Colonic mucosa (tissue), 4 donors: ENCODE measurements around the gene FGR. TPM values are rescaled to one million over a fixed set of nuclear protein-coding genes. Genes with fewer than 3 reads are reported as not detected.
A peak's percentile ranks its signal among the peaks of the same experiment; 100 is the strongest.

ENCODE experiments used
- DNase-seq: peaks from one replicate; pipeline ENCODE4 v3.0.0-alpha.2; 2020
- H3K27ac ChIP-seq: fragments of 200-600 bp; one replicate; pipeline ENCODE4 v1.8.0; 2021
- H3K27me3 ChIP-seq: fragments of 200-600 bp; one replicate; pipeline ENCODE4 v1.8.0; 2021
- H3K36me3 ChIP-seq: fragments of 200-600 bp; one replicate; pipeline ENCODE4 v1.8.0; 2021
- H3K4me1 ChIP-seq: fragments of 200-600 bp; one replicate; pipeline ENCODE4 v1.8.0; 2021; ENCODE audit warnings: mild to moderate bottlenecking
- H3K4me3 ChIP-seq: fragments of 200-600 bp; one replicate; pipeline ENCODE4 v1.8.0; 2021
- H3K9ac ChIP-seq, 2 donors: one replicate each; pipeline ENCODE4 v1.7.0; 2013; ENCODE audit warnings: control low read depth in 2 of 2, low read depth in 2 of 2, low read length in 2 of 2
- H3K9me3 ChIP-seq: fragments of 200-600 bp; one replicate; pipeline ENCODE4 v1.8.0; 2021
- intact Hi-C: fragments of 100-400 bp; cut with DNase I; formaldehyde crosslinking; loops from one replicate; pipeline ENCODE4 v1.14.1; 2022
- total RNA-seq, 2 donors: library from RNA; stranded (reverse); fragmentation: NEBNext Ultra II Directional in 1 of 2; extraction: Animal tissue kit (Norgen Biotek cat#: 25700) in 1 of 2; gene quantifications; one replicate each; pipeline ENCODE4 v1.2.1, GENCODE V29; 2021
- TF ChIP-seq, protein P1 (sequence below): fragments of 200-600 bp; IDR thresholded peaks from one replicate; pipeline ENCODE4 v1.8.0; 2022; ENCODE audit warnings: antibody characterized with exemption, mild to moderate bottlenecking
- donor health status: healthy.
- donor health status: DM: no; HTN: no; CAD: no.
- donor health status: DM: no; HTN: no; CAD: no.

FGR gene
- total RNA-seq, 2 donors from 2014 or later = 1.4 to 2.0 TPM

DNA sequence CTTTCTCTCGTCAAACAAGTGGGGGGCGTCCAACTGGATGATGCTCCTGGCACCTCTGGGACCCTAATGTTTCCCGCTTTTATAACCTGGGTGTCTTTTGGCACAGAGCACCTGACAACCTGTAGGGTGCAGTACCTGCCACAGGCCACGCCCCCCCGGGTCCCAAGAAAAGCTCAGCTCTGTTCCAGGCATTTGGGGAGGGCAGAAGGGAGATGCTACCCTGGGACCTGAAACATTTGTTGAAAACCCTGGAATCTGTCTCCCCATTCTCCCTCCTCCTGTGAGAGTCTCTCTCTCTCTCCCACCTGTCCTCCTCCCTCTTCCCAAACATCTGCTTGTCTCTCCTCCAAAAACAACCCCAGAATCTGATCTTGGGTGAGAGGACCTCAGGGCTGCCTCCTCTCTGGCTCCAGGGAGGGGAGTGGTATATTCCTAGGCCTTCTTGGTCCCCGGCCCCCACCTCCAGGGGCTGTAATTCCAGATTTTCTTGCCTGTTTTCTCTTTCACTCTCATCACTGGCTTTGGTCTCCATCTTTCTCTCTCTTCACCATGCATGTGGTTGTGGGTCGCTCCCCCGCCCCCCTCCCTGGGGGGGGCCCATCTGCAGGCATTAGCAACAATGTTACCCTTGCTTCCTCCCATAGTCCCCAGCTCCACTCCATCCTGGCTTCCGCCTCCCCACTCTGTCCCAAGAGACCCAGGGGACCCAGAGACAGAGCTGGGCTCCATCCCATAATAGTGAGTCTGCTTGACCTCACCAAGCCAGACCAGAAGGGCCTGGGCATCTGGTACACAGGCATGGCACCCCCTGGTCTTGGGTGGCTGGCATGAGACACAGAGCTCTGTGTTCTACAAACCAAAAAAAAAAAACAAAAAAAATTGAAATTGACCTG is 35.1 kb downstream of the FGR start:
- Histone ChIP-seq H3K27ac (peak overlapping the region; percentile 66), H3K4me1 (peaks cover 5% of the 10 kb centered on the region), H3K36me3 (no peaks in the 10 kb centered on the region), H3K4me3 (no peak overlapping the region), H3K27me3 (no peaks in the 10 kb centered on the region), H3K9me3 (no peaks in the 10 kb centered on the region), H3K9ac (peak overlapping the region in 1 of 2 donors; percentile 12)
- TF ChIP-seq, protein P1, sequence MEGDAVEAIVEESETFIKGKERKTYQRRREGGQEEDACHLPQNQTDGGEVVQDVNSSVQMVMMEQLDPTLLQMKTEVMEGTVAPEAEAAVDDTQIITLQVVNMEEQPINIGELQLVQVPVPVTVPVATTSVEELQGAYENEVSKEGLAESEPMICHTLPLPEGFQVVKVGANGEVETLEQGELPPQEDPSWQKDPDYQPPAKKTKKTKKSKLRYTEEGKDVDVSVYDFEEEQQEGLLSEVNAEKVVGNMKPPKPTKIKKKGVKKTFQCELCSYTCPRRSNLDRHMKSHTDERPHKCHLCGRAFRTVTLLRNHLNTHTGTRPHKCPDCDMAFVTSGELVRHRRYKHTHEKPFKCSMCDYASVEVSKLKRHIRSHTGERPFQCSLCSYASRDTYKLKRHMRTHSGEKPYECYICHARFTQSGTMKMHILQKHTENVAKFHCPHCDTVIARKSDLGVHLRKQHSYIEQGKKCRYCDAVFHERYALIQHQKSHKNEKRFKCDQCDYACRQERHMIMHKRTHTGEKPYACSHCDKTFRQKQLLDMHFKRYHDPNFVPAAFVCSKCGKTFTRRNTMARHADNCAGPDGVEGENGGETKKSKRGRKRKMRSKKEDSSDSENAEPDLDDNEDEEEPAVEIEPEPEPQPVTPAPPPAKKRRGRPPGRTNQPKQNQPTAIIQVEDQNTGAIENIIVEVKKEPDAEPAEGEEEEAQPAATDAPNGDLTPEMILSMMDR = no peak
- DNase-seq = no peak
- intact Hi-C loops = loop anchor here (10.0 kb wide), 1 partner anchor 295 kb away; no protein-coding TSS in a partner anchor

DNA sequence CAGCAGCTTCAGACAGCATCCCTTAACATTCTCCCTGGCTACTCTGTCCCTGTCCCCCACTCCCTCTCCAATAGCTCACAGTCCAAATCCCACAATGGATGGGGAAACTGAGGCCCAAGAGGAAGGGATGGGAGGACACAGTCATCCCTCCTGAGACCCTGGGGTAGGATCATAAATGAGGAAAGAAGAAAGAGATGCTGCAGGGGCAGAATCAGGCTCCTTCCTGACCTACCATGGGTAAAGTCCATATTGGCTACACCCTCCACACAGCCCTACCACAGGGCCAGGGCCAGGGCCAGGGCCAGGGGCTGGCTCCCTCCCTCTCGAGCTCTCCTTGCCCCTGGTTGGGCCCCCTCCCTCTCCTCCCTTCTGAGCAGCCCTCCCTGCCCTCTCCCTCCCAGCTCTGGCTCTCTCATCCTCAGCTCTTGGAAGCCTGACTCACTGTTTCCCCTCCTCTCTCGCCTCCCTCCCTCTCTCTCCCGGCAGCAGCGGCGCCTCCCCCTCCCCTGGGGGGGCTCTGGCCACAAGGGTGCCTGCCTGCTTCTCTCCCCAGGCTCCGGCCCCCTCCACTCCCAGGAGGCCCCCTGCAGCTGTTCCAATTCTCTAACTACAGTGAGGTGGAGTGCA is 36.0 kb downstream of the FGR start:
- Histone ChIP-seq H3K27me3 (no peaks in the 10 kb centered on the region), H3K4me1 (peaks cover 5% of the 10 kb centered on the region), H3K9ac (peak overlapping the region; percentile 19 to 44), H3K27ac (peak overlapping the region; percentile 66), H3K4me3 (no peak overlapping the region), H3K9me3 (no peaks in the 10 kb centered on the region), H3K36me3 (no peaks in the 10 kb centered on the region)
- peak; percentile 46 for DNase-seq
- intact Hi-C loops = no loop called here
- TF ChIP-seq, protein P1 = no peak

DNA sequence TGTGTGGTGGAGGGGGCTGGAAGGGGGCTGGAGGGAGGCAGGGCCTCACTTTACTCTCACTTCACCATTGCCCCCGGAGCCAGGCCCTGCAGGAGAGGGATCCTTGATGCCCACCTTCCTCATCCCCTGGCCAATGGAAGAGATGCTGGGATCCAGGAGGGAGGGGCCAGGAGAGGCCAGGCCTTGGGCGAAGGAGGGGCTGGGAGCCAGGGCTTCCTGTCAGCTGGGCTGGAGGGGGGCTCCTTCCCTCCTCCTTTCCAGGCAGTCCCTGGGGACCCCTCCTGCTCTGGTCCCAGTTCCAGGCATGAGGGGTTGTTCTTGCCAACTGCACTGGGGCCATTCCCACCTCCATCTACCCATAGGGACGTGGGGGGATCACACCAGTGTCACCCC is 36.7 kb downstream of the FGR start:
- no peak for DNase-seq
- intact Hi-C loops = no loop called here
- TF ChIP-seq, protein P1 = no peak
- no peak overlapping the region for H3K27ac ChIP-seq
- H3K4me1 ChIP-seq = peaks cover 5% of the 10 kb centered on the region
- no peaks in the 10 kb centered on the region for H3K9me3 ChIP-seq
- no peaks in the 10 kb centered on the region for H3K36me3 ChIP-seq
- no peaks in the 10 kb centered on the region for H3K27me3 ChIP-seq
- H3K9ac ChIP-seq = peak overlapping the region in 1 of 2 donors; percentile 19
- H3K4me3 ChIP-seq = no peak overlapping the region

DNA sequence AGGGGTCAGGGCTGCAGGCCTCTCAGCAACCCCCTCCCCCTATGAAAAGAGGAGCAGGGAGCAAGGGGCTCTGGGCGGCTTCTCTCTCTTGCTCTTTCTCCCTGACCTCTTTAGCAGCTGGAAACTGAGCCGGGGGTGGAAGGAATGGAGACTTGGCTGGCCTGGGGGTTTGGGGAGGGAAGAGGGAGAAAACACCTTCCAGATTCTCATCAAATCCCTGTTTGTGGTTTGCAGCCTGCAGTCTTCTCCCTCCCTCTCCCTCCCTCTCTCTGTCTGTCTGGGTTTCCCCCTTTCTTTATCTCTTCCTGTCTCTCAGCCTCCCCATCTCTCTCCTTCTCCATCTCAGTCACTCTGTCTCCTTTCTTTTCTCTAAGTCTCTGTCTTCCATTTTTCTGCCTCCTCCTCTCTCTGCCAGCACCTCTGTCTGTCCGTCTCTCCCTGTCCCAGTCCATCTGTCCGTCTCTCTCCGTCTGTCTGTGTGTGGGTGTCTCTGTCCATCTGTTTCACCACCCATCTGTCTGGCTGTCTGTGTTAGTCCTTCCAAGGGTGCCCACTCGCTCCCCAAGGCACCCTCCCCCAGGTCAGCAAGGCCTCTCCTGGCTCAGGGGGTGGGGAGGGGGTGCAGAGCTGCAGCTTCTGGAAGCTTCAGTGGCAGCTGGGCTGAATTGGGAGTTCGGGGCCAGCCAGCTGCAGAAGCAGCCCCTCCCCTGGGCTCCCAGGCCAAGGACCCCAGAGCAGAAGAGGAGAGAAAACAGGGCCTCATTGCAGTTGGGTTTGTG is 37.3 kb downstream of the FGR start:
- no peak for DNase-seq
- no peak overlapping the region for H3K9ac ChIP-seq

DNA sequence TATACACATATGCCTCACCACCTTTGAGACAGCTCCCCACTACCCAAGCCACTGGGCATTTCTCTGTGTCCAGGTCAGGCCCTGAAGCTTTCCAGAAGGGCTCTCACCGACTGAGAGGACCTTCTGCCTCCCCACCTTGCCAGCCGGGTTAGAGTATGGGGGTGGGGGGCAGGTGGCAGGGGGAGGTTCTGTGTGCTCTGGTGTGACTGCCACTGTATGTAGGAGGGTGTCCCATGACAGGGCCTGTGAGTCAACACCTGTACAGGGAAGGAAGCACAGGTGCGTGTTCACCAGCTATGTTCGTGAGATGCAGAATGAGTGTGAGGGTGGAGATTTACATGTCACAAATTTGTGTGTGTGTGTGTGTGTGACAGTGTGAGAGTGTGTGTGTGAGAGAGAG is 38.0 kb downstream of the FGR start:
- Histone ChIP-seq H3K9ac (no peak overlapping the region), H3K27me3 (no peaks in the 10 kb centered on the region), H3K36me3 (no peaks in the 10 kb centered on the region), H3K9me3 (no peaks in the 10 kb centered on the region), H3K27ac (no peak overlapping the region), H3K4me1 (peaks cover 4% of the 10 kb centered on the region), H3K4me3 (no peak overlapping the region)
- intact Hi-C loops = no loop called here
- TF ChIP-seq, protein P1 = no peak
- no peak for DNase-seq

More for the DNA sequence above, 37.3 kb downstream of the FGR start:
- intact Hi-C loops = no loop called here
- H3K4me3 ChIP-seq = no peak overlapping the region
- TF ChIP-seq, protein P1 = no peak
- H3K27me3 ChIP-seq = no peaks in the 10 kb centered on the region
- H3K36me3 ChIP-seq = no peaks in the 10 kb centered on the region
- peaks cover 5% of the 10 kb centered on the region for H3K4me1 ChIP-seq
- no peak overlapping the region for H3K27ac ChIP-seq
- no peaks in the 10 kb centered on the region for H3K9me3 ChIP-seq
